Kidney (tissue), 14 donors: ENCODE results near the gene BCAP29. TPM values are rescaled to one million over a fixed set of nuclear protein-coding genes. Genes with fewer than 3 reads are reported as not detected.

ENCODE experiments used
- DNase-seq, 5 donors: peaks; one replicate each; pipeline ENCODE4 v3.0.0-alpha.2; 2013 to 2020
- FAIRE-seq: peaks from 2 replicates; lab custom pipeline; 2012; peaks lifted over from hg19 to GRCh38; lab: Jason Lieb, UNC
- H3K27ac ChIP-seq, 2 donors: one replicate each; pipeline ENCODE4 v1.7.0; 2013; ENCODE audit warnings: low read depth in 2 of 2, low read length in 2 of 2, inconsistent platforms in 1 of 2
- H3K27me3 ChIP-seq: one replicate; pipeline ENCODE4 v1.7.1; 2013; ENCODE audit warnings: low read length, inconsistent platforms; ENCODE audit not compliant: control insufficient read depth, insufficient read depth
- H3K36me3 ChIP-seq, 3 donors: one replicate each; pipeline versions ENCODE4 v1.7.0 to v1.7.1; 2013; ENCODE audit warnings: low read length in 3 of 3, control low read depth in 1 of 3, inconsistent platforms in 1 of 3; ENCODE audit not compliant: insufficient read depth in 3 of 3, control insufficient read depth in 2 of 3
- H3K4me1 ChIP-seq, 3 donors: one replicate each; pipeline versions ENCODE4 v1.7.0 to v1.7.1; 2013; ENCODE audit warnings: low read length in 3 of 3, inconsistent platforms in 1 of 3, low read depth in 1 of 3; ENCODE audit not compliant: control insufficient read depth in 2 of 3, insufficient read depth in 2 of 3
- H3K4me3 ChIP-seq, 3 donors: one replicate each; pipeline versions ENCODE4 v1.7.0 to v1.8.1; 2013; ENCODE audit warnings: low read length in 3 of 3, control low read depth in 1 of 3, inconsistent platforms in 1 of 3
- H3K9ac ChIP-seq, 3 donors: one replicate each; pipeline versions ENCODE4 v1.7.0 to v1.7.1; 2013; ENCODE audit warnings: low read length in 3 of 3, control low read depth in 1 of 3, inconsistent platforms in 1 of 3
- H3K9me3 ChIP-seq, 3 donors: one replicate each; pipeline versions ENCODE4 v1.7.0 to v1.7.1; 2013; ENCODE audit warnings: low read length in 3 of 3, control low read depth in 1 of 3, inconsistent platforms in 1 of 3; ENCODE audit not compliant: control insufficient read depth in 2 of 3, insufficient read depth in 1 of 3
- intact Hi-C: fragments of 100-400 bp; cut with DNase I; formaldehyde crosslinking; loops from one replicate; pipeline ENCODE4 v1.11.1; 2022
- polyA plus RNA-seq: library from polyadenylated mRNA; stranded (reverse); fragments of 350-450 nt; fragmentation: Illumina TruSeq; extraction: RNeasy Lipid Tissue Mini Kit (QIAGEN cat#74804); gene quantifications from one replicate; pipeline ENCODE4 v1.2.3, GENCODE V29; 2014; ENCODE audit warnings: low read depth, low replicate concordance; ENCODE audit not compliant: insufficient read depth
- total RNA-seq: library from RNA; stranded (reverse); fragmentation: NEBNext Ultra II Directional; extraction: Animal tissue kit (Norgen Biotek cat#: 25700); gene quantifications from one replicate; pipeline ENCODE4 v1.2.1, GENCODE V29; 2021
- TF ChIP-seq, protein P1 (sequence below): IDR thresholded peaks from 3 replicates; pipeline ENCODE4 v1.5.1; 2012; ENCODE audit warnings: mild to moderate bottlenecking, moderate library complexity, borderline replicate concordance; ENCODE audit not compliant: insufficient read depth; ENCODE audit errors: extremely low read depth
- donor health status: control.
- donor health status: control.
- donor health status: control.
- donor health status: control.
- donor health status: control.
- donor health status: DM: yes; HTN: yes; CAD: no.
- donor health status: Normal renal cell carcinoma (clear cell type).

Gene BCAP29
- total and polyA plus RNA-seq, 2 donors from 2014 or later = 31.2 to 50.2 TPM

DNA sequence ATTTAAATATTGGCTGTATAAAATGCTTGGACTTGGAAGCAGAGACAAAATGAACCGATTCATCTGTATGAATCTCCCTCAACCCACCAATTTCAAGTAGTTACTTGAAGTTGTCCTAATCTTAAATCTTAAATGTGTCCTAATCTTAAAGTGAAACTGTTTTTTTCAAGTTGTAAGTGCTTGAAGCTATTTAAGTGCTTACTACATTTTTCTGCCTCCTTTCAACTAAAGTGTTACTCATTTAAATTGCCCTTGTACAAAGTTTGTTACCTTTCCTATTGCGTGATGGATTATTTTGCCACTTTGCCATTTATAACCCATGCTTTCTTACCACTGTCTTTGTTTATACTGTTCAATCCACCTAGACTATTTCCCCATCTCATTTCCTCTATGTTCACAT is 2.8 kb downstream of the BCAP29 start:
- Histone ChIP-seq H3K9me3 (no peaks in the 10 kb centered on the region), H3K27ac (no peak overlapping the region), H3K4me1 (peaks cover 0 to 4% (median 3%) of the 10 kb centered on the region in 3 donors), H3K36me3 (peaks cover 0 to 4% (median 0%) of the 10 kb centered on the region in 3 donors), H3K9ac (no peak overlapping the region), H3K27me3 (no peaks in the 10 kb centered on the region), H3K4me3 (no peak overlapping the region)
- TF ChIP-seq, protein P1, sequence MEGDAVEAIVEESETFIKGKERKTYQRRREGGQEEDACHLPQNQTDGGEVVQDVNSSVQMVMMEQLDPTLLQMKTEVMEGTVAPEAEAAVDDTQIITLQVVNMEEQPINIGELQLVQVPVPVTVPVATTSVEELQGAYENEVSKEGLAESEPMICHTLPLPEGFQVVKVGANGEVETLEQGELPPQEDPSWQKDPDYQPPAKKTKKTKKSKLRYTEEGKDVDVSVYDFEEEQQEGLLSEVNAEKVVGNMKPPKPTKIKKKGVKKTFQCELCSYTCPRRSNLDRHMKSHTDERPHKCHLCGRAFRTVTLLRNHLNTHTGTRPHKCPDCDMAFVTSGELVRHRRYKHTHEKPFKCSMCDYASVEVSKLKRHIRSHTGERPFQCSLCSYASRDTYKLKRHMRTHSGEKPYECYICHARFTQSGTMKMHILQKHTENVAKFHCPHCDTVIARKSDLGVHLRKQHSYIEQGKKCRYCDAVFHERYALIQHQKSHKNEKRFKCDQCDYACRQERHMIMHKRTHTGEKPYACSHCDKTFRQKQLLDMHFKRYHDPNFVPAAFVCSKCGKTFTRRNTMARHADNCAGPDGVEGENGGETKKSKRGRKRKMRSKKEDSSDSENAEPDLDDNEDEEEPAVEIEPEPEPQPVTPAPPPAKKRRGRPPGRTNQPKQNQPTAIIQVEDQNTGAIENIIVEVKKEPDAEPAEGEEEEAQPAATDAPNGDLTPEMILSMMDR = no peak
- FAIRE-seq = no peak
- no peak for DNase-seq
- intact Hi-C loops = no loop called here

DNA sequence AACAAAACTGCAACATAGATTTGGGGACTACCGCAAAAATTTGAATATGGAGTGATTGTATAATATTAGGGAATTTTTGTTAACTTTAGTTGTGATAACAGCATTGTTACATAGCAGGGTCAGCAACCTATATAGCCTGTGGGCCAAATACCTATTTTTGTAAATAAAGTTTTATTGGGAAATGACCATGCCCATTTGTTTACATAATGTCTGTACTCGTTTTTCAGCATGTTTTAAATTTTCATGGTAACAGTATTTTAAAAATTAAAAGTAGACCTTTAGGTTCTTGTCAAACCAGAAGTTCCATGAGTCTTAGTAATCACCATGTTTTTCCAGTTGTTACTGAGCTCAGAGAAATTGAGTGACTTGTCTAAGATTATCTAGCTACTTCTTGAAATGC is 4.7 kb downstream of the BCAP29 start:
- Histone ChIP-seq H3K9ac (no peak overlapping the region), H3K36me3 (peaks cover 0 to 4% (median 0%) of the 10 kb centered on the region in 3 donors), H3K4me3 (no peak overlapping the region), H3K27ac (no peak overlapping the region), H3K4me1 (peaks cover 0 to 4% (median 3%) of the 10 kb centered on the region in 3 donors), H3K27me3 (no peaks in the 10 kb centered on the region), H3K9me3 (no peaks in the 10 kb centered on the region)
- intact Hi-C loops = no loop called here
- DNase-seq (no peak), FAIRE-seq (no peak)
- TF ChIP-seq, protein P1 = no peak

DNA sequence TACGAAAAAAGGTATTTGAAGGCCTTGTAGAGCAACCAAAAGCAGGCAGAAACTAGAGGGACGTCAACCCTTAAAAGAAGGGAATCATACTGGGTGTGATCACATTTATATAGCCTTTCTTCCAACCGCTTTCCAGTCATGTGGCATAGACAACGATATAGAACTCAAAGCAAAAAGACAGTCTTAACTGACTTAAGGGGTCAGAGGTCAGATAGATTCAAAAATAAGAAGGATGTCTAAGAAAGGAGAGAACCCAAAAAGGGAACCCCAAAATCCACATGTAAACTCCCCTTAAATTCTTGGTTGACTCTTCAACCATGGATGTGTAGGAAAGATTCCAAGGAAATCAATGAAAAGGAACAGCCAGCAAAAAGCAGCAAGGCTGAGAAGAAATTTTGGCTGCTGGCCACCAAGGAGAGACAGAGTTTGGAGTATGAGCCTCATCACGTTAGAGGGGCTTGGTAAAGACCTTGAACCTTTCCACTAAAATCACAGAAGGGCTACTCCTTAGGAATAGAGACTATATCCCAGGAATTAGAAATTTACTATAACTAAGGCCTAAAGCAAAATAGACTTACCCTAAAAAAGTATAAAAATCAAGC is 8.6 kb downstream of the BCAP29 start:
- FAIRE-seq = no peak
- Histone ChIP-seq H3K36me3 (peaks cover 0 to 4% (median 0%) of the 10 kb centered on the region in 3 donors), H3K27me3 (no peaks in the 10 kb centered on the region), H3K27ac (no peak overlapping the region), H3K9ac (no peak overlapping the region), H3K4me3 (no peak overlapping the region), H3K9me3 (no peaks in the 10 kb centered on the region), H3K4me1 (no peaks in the 10 kb centered on the region)
- DNase-seq = no peak
- intact Hi-C loops = no loop called here
- TF ChIP-seq, protein P1 = no peak
